Measurements from ENCODE around the gene CYB561D2. TPM values are rescaled to one million over a fixed set of nuclear protein-coding genes. Genes with fewer than 3 reads are reported as not detected.

CYB561D2 gene
- total RNA-seq, 1 experiment from 2014 or later, result 16.8 TPM

GRCh38 chr3:50358355-50358910, 7.8 kb downstream of the CYB561D2 start:
- WGBS (ENCODE audit: extremely low coverage, insufficient read length, low lambda C conversion rate), result no CpG with 5 or more reads among the region's 24 CpGs
- no peak overlapping the region for H3K27ac ChIP-seq (ENCODE audit: insufficient read length, low read depth, low read length)
- no peaks in the 10 kb centered on the region for H4K20me1 ChIP-seq (ENCODE audit: control insufficient read depth, insufficient read depth, insufficient read length)
- H3K56ac ChIP-seq (ENCODE audit: insufficient read length, low read depth, low read length), result no peak overlapping the region
- Mint-ChIP-seq H3K27ac (peak overlapping the region; percentile 28 to 91 (median 86); a peak in 5 of 7 replicates), H3K9me3 (no peaks in the 10 kb centered on the region; a peak in 1 of 5 replicates), H3K27me3 (ENCODE audit: low read depth) (peaks cover 7% of the 10 kb centered on the region), H3K4me1 (peaks cover 28 to 30% of the 10 kb centered on the region in 2 experiments), H3K4me3 (peak overlapping the region; percentile 91 to 95), H3K36me3 (ENCODE audit: insufficient read depth in 1 of 3, low read depth in 3 of 3) (peaks cover 13 to 28% (median 27%) of the 10 kb centered on the region in 3 experiments)
- H2BK15ac ChIP-seq (ENCODE audit: low read depth, low read length), result no peak overlapping the region
- peaks cover 9% of the 10 kb centered on the region; the same call in 1 of the 2 replicates for H3K79me2 ChIP-seq (ENCODE audit: insufficient read depth, low read length)
- peaks cover 6% of the 10 kb centered on the region for H3K79me1 ChIP-seq (ENCODE audit: insufficient read depth, low read depth, low read length, poor library complexity, severe bottlenecking)
- peak overlapping the region; percentile 80 for H3K4me2 ChIP-seq (ENCODE audit: insufficient read depth, insufficient read length, low read length)
- peaks cover 5% of the 10 kb centered on the region for H3K23me2 ChIP-seq (ENCODE audit: insufficient read length, low read depth, low read length, poor library complexity, severe bottlenecking)
- no peak overlapping the region for H2BK5ac ChIP-seq (ENCODE audit: insufficient read length, low read length)
- no peak for TF ChIP-seq CTCF (conservative IDR thresholded peaks at IDR 0.05)
- H2AFZ ChIP-seq (ENCODE audit: low read length), result no peak overlapping the region
- peaks cover 4% of the 10 kb centered on the region; the same call in 1 of the 2 replicates for H3K4me1 ChIP-seq (ENCODE audit: insufficient read depth, low read length)
- H3K14ac ChIP-seq (ENCODE audit: insufficient read depth, low read length), result no peak overlapping the region; the same call in 1 of the 2 replicates
- no peak overlapping the region for H2BK20ac ChIP-seq (ENCODE audit: low read depth, low read length, poor library complexity, severe bottlenecking)
- no peak overlapping the region for H4K8ac ChIP-seq (replicated peaks; ENCODE audit: insufficient read length, low read depth, low read length)
- no peak overlapping the region for H3K18ac ChIP-seq (ENCODE audit: insufficient read length, low read depth, low read length)
- no peak overlapping the region for H3T11ph ChIP-seq (ENCODE audit: low read length)
- H3K9ac ChIP-seq (ENCODE audit: extremely low read depth, insufficient read length, low read length), result peak overlapping the region; percentile 55
- H4K91ac ChIP-seq (ENCODE audit: insufficient read length, low read depth, low read length), result no peak overlapping the region
- H2BK12ac ChIP-seq (ENCODE audit: insufficient read length, low read depth, low read length), result no peak overlapping the region
- no peaks in the 10 kb centered on the region for H3K27me3 ChIP-seq (ENCODE audit: insufficient read depth, low read length)
- no peak overlapping the region for H3K23ac ChIP-seq (ENCODE audit: insufficient read length, low read depth, low read length)
- H2AK5ac ChIP-seq (ENCODE audit: insufficient read length, low read length), result no peak overlapping the region
- DNase-seq, result no peak
- H3K9me3 ChIP-seq (ENCODE audit: control insufficient read depth, low read depth, low read length), result no peaks in the 10 kb centered on the region
- no peak overlapping the region for H4K5ac ChIP-seq (ENCODE audit: insufficient read length, low read depth, low read length)
- H3K4ac ChIP-seq (ENCODE audit: low read depth, low read length), result no peak overlapping the region
- H2BK120ac ChIP-seq (ENCODE audit: low read depth, low read length, poor library complexity, severe bottlenecking), result no peak overlapping the region

All from H9 (cell line).